ENCODE results near the gene PAPSS2.

GRCh38 chr10:87721781-87722180 lies 62.1 kb downstream of the PAPSS2 start:
- TF ChIP-seq CTCF (IDR thresholded peaks at IDR 0.05; ENCODE audit: poor library complexity) = no peak
- no peak for TF ChIP-seq EZH2 (IDR thresholded peaks at IDR 0.05; ENCODE audit: borderline replicate concordance)
- no peak for TF ChIP-seq EZH2phosphoT487 (IDR thresholded peaks at IDR 0.05; ENCODE audit: low read depth, severe bottlenecking, unreplicated experiment)
